Duodenal mucosa (tissue), 2 donors: ENCODE measurements around the gene PDCD7.
A peak's percentile ranks its signal among the peaks of the same experiment; 100 is the strongest.

Experiments
- H3K27ac ChIP-seq: one replicate; pipeline ENCODE4 v1.7.0; 2013; ENCODE audit warnings: low read depth, low read length
- H3K27me3 ChIP-seq, 2 donors: one replicate each; pipeline ENCODE4 v1.7.0; 2013; ENCODE audit warnings: low read length in 2 of 2, control low read depth in 1 of 2; ENCODE audit not compliant: insufficient read depth in 2 of 2, control insufficient read depth in 1 of 2
- H3K36me3 ChIP-seq, 2 donors: one replicate each; pipeline ENCODE4 v1.7.0; 2013; ENCODE audit warnings: low read length in 2 of 2, control low read depth in 1 of 2; ENCODE audit not compliant: insufficient read depth in 2 of 2, control insufficient read depth in 1 of 2
- H3K4me1 ChIP-seq, 2 donors: one replicate each; pipeline ENCODE4 v1.7.0; 2013; ENCODE audit warnings: low read length in 2 of 2, control low read depth in 1 of 2; ENCODE audit not compliant: insufficient read depth in 2 of 2, control insufficient read depth in 1 of 2
- H3K4me3 ChIP-seq, 2 donors: one replicate each; pipeline ENCODE4 v1.7.0; 2013; ENCODE audit warnings: low read length in 2 of 2, low read depth in 1 of 2
- H3K9ac ChIP-seq, 2 donors: one replicate each; pipeline ENCODE4 v1.7.0; 2013; ENCODE audit warnings: low read length in 2 of 2, low read depth in 1 of 2
- H3K9me3 ChIP-seq, 2 donors: one replicate each; pipeline ENCODE4 v1.7.0; 2013; ENCODE audit warnings: low read length in 2 of 2, control low read depth in 1 of 2; ENCODE audit not compliant: control insufficient read depth in 1 of 2

The PDCD7 gene

GRCh38 chr15:65085207-65085753 lies 48.3 kb downstream of the PDCD7 start:
- Histone ChIP-seq H3K36me3 (no peaks in the 10 kb centered on the region), H3K27ac (no peak overlapping the region), H3K4me1 (peaks cover 52 to 73% of the 10 kb centered on the region in 2 donors), H3K4me3 (no peak overlapping the region), H3K27me3 (no peaks in the 10 kb centered on the region), H3K9ac (no peak overlapping the region), H3K9me3 (no peaks in the 10 kb centered on the region)

- H3K27me3 ChIP-seq, result no peaks in the 10 kb centered on the region
- no peaks in the 10 kb centered on the region for H3K9me3 ChIP-seq
- no peaks in the 10 kb centered on the region for H3K36me3 ChIP-seq
- H3K4me3 ChIP-seq, result no peak overlapping the region
- no peak overlapping the region for H3K27ac ChIP-seq
- H3K4me1 ChIP-seq, result peaks cover 50 to 68% of the 10 kb centered on the region in 2 donors
- no peak overlapping the region for H3K9ac ChIP-seq
Measured at GRCh38 chr15:65084500-65085206, 49.0 kb downstream of the PDCD7 start.

- H3K9me3 ChIP-seq, result no peaks in the 10 kb centered on the region
- no peaks in the 10 kb centered on the region for H3K36me3 ChIP-seq
- no peak overlapping the region for H3K9ac ChIP-seq
- no peaks in the 10 kb centered on the region for H3K27me3 ChIP-seq
- no peak overlapping the region for H3K27ac ChIP-seq
- no peak overlapping the region for H3K4me3 ChIP-seq
- H3K4me1 ChIP-seq, result peaks cover 36 to 57% of the 10 kb centered on the region in 2 donors
Measured at GRCh38 chr15:65083262-65083701, 50.3 kb downstream of the PDCD7 start.

- no peaks in the 10 kb centered on the region for H3K36me3 ChIP-seq
- H3K9me3 ChIP-seq, result no peaks in the 10 kb centered on the region
- H3K9ac ChIP-seq, result peak overlapping the region in 1 of 2 donors; percentile 15
- no peak overlapping the region for H3K4me3 ChIP-seq
- no peaks in the 10 kb centered on the region for H3K27me3 ChIP-seq
- H3K4me1 ChIP-seq, result peaks cover 28 to 51% of the 10 kb centered on the region in 2 donors
- no peak overlapping the region for H3K27ac ChIP-seq
Measured at GRCh38 chr15:65082303-65082953, 51.2 kb downstream of the PDCD7 start.

GRCh38 chr15:65081758-65082157 lies 51.9 kb downstream of the PDCD7 start:
- Histone ChIP-seq H3K4me1 (peaks cover 26 to 45% of the 10 kb centered on the region in 2 donors), H3K9ac (no peak overlapping the region), H3K27ac (no peak overlapping the region)

GRCh38 chr15:65081270-65081669 lies 52.3 kb downstream of the PDCD7 start:
- Histone ChIP-seq H3K27ac (no peak overlapping the region), H3K27me3 (no peaks in the 10 kb centered on the region), H3K9ac (no peak overlapping the region), H3K9me3 (no peaks in the 10 kb centered on the region), H3K4me3 (no peak overlapping the region), H3K36me3 (no peaks in the 10 kb centered on the region), H3K4me1 (peaks cover 26 to 45% of the 10 kb centered on the region in 2 donors)

More at GRCh38 chr15:65081758-65082157, 51.9 kb downstream of the PDCD7 start:
- H3K36me3 ChIP-seq, result no peaks in the 10 kb centered on the region
- H3K27me3 ChIP-seq, result no peaks in the 10 kb centered on the region
- no peak overlapping the region for H3K4me3 ChIP-seq
- H3K9me3 ChIP-seq, result no peaks in the 10 kb centered on the region

GRCh38 chr15:65079580-65079979 lies 54.0 kb downstream of the PDCD7 start:
- no peak overlapping the region for H3K27ac ChIP-seq

GRCh38 chr15:65077981-65078352 lies 55.6 kb downstream of the PDCD7 start:
- Histone ChIP-seq H3K27ac (no peak overlapping the region), H3K27me3 (no peaks in the 10 kb centered on the region), H3K9me3 (no peaks in the 10 kb centered on the region), H3K9ac (peak overlapping the region in 1 of 2 donors; percentile 31), H3K36me3 (no peaks in the 10 kb centered on the region), H3K4me3 (no peak overlapping the region), H3K4me1 (peaks cover 13 to 16% of the 10 kb centered on the region in 2 donors)

More at GRCh38 chr15:65079580-65079979, 54.0 kb downstream of the PDCD7 start:
- Histone ChIP-seq H3K4me1 (peaks cover 19 to 30% of the 10 kb centered on the region in 2 donors), H3K4me3 (no peak overlapping the region), H3K36me3 (no peaks in the 10 kb centered on the region), H3K9ac (no peak overlapping the region), H3K27me3 (no peaks in the 10 kb centered on the region), H3K9me3 (no peaks in the 10 kb centered on the region)

GRCh38 chr15:65077291-65077980 lies 56.2 kb downstream of the PDCD7 start:
- H3K4me3 ChIP-seq, result no peak overlapping the region
- H3K9ac ChIP-seq, result no peak overlapping the region
- H3K4me1 ChIP-seq, result peaks cover 8 to 11% of the 10 kb centered on the region in 2 donors
- H3K9me3 ChIP-seq, result no peaks in the 10 kb centered on the region
- no peak overlapping the region for H3K27ac ChIP-seq
- H3K36me3 ChIP-seq, result no peaks in the 10 kb centered on the region
- no peaks in the 10 kb centered on the region for H3K27me3 ChIP-seq
